ENCODE data around the gene C20orf173. TPM values are rescaled to one million over a fixed set of nuclear protein-coding genes. Genes with fewer than 3 reads are reported as not detected.

Gene C20orf173
- total RNA-seq, 1 donor from 2014 or later = not detected

DNA sequence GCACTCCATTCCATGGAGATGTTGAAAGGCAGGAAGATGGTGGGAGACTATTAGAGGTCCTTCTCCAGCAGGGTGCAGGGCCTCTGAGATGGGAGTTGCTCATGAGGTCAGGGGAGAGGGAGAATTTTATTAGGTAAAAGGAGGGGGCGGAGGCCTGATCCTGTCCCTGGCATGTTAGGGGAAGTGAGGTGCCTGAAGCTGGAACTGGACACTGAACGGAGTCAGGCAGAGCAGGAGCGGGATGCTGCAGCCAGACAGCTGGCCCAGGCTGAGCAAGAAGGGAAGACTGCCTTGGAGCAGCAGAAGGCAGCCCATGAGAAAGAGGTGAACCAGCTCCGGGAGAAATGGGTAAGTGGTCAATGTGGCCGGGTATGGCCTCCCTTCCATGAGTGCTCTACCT is 49.7 kb downstream of the C20orf173 start:
- H3K9ac ChIP-seq (ENCODE audit: low read length) = no peak overlapping the region
- H3K36me3 ChIP-seq (ENCODE audit: insufficient read depth, low read length) = peaks cover 39% of the 10 kb centered on the region
- no peaks in the 10 kb centered on the region for H3K79me2 ChIP-seq (ENCODE audit: insufficient read depth, low read length)
- no peak overlapping the region for H2AFZ ChIP-seq (ENCODE audit: low read depth, low read length)
- FAIRE-seq = no peak
- H3K4me1 ChIP-seq (ENCODE audit: insufficient read depth, low read length) = no peaks in the 10 kb centered on the region
- no peak for TF ChIP-seq EZH2 (IDR thresholded peaks at IDR 0.05; ENCODE audit: insufficient read depth, low read length)
- DNase-seq (ENCODE audit: low read depth) = no peak
- no peaks in the 10 kb centered on the region for H3K9me3 ChIP-seq (ENCODE audit: insufficient read depth, low read depth, low read length)
- H3K4me2 ChIP-seq (ENCODE audit: low read length) = no peak overlapping the region
- Mint-ChIP-seq H3K27me3 (ENCODE audit: low read depth, unreplicated experiment) (no peaks in the 10 kb centered on the region), H3K36me3 (ENCODE audit: low read depth, unreplicated experiment) (peaks cover 29% of the 10 kb centered on the region), H3K27ac (ENCODE audit: unreplicated experiment) (no peak overlapping the region), H3K9me3 (ENCODE audit: unreplicated experiment) (peaks cover 5% of the 10 kb centered on the region), H3K4me1 (ENCODE audit: low read depth, unreplicated experiment) (no peaks in the 10 kb centered on the region), H3K4me3 (ENCODE audit: unreplicated experiment) (no peak overlapping the region)
- no peak overlapping the region for H3K4me3 ChIP-seq (ENCODE audit: insufficient read depth, low read depth, low read length)
- H4K20me1 ChIP-seq (ENCODE audit: insufficient read depth, low read length) = no peaks in the 10 kb centered on the region
- no peak overlapping the region for H3K27ac ChIP-seq (ENCODE audit: low read depth, low read length)
- H3K27me3 ChIP-seq (ENCODE audit: insufficient read depth, low read length) = no peaks in the 10 kb centered on the region

DNA sequence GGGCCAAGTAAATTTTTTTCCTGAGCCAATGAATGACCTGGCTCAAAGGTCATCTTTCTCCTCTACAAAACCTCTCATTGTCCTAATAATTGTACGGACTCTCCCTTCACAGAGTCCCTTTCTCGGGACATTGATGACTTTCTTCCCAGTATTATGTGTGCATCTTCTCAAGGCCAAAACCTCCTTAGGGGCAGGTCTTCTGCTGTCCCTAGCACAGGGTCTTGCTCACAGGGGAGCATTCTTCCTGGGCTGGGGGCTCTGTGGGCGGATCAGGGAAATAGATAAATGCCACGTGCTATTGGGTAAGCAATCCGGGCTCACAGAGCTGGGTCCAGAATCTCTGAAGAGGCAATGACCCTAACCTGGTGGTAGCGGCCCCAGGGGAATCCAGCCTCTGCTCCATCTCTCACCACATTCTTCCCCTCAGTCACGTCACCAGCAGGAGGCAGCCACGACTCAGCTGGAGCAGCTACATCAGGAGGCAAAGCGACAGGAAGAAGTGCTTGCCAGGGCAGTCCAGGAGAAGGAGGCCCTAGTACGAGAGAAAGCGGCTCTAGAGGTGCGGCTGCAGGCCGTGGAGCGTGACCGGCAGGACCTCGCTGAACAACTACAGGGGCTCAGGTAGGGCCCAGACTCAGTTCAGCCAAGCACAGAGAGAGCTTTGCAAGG is 50.5 kb downstream of the C20orf173 start:
- FAIRE-seq (no peak), DNase-seq (ENCODE audit: low read depth) (no peak)
- Histone ChIP-seq H3K9me3 (ENCODE audit: insufficient read depth, low read depth, low read length) (no peaks in the 10 kb centered on the region), H3K4me2 (ENCODE audit: low read length) (no peak overlapping the region), H2AFZ (ENCODE audit: low read depth, low read length) (no peak overlapping the region), H3K36me3 (ENCODE audit: insufficient read depth, low read length) (peaks cover 42% of the 10 kb centered on the region), H4K20me1 (ENCODE audit: insufficient read depth, low read length) (no peaks in the 10 kb centered on the region), H3K9ac (ENCODE audit: low read length) (no peak overlapping the region), H3K4me1 (ENCODE audit: insufficient read depth, low read length) (no peaks in the 10 kb centered on the region), H3K79me2 (ENCODE audit: insufficient read depth, low read length) (no peaks in the 10 kb centered on the region), H3K27me3 (ENCODE audit: insufficient read depth, low read length) (no peaks in the 10 kb centered on the region), H3K4me3 (ENCODE audit: insufficient read depth, low read depth, low read length) (no peak overlapping the region), H3K27ac (ENCODE audit: low read depth, low read length) (no peak overlapping the region)
- Mint-ChIP-seq H3K4me3 (ENCODE audit: unreplicated experiment) (no peak overlapping the region), H3K27me3 (ENCODE audit: low read depth, unreplicated experiment) (no peaks in the 10 kb centered on the region), H3K27ac (ENCODE audit: unreplicated experiment) (no peak overlapping the region), H3K4me1 (ENCODE audit: low read depth, unreplicated experiment) (no peaks in the 10 kb centered on the region), H3K9me3 (ENCODE audit: unreplicated experiment) (peaks cover 1% of the 10 kb centered on the region), H3K36me3 (ENCODE audit: low read depth, unreplicated experiment) (peaks cover 24% of the 10 kb centered on the region)
- TF ChIP-seq, protein P1, sequence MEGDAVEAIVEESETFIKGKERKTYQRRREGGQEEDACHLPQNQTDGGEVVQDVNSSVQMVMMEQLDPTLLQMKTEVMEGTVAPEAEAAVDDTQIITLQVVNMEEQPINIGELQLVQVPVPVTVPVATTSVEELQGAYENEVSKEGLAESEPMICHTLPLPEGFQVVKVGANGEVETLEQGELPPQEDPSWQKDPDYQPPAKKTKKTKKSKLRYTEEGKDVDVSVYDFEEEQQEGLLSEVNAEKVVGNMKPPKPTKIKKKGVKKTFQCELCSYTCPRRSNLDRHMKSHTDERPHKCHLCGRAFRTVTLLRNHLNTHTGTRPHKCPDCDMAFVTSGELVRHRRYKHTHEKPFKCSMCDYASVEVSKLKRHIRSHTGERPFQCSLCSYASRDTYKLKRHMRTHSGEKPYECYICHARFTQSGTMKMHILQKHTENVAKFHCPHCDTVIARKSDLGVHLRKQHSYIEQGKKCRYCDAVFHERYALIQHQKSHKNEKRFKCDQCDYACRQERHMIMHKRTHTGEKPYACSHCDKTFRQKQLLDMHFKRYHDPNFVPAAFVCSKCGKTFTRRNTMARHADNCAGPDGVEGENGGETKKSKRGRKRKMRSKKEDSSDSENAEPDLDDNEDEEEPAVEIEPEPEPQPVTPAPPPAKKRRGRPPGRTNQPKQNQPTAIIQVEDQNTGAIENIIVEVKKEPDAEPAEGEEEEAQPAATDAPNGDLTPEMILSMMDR (IDR thresholded peaks at IDR 0.05; ENCODE audit: insufficient read depth, low read depth, low read length) = no peak
- no peak for TF ChIP-seq EZH2 (IDR thresholded peaks at IDR 0.05; ENCODE audit: insufficient read depth, low read length)

Other genes starting within 250 kb of the C20orf173 start
- 232 and 271 TPM in 2 replicates for gene EIF6, start 244.9 kb downstream of the C20orf173 start, total RNA-seq
- gene FAM83C, start 237.2 kb downstream of the C20orf173 start, total RNA-seq = not detected in 2 replicates
- 44.5 and 49.0 TPM in 2 replicates for gene UQCC1, start 117.7 kb downstream of the C20orf173 start, total RNA-seq
- 12.6 and 15.9 TPM in 2 replicates for gene GDF5, start 91.4 kb downstream of the C20orf173 start, total RNA-seq
- 81.2 and 107 TPM in 2 replicates for gene CEP250, start 74.1 kb downstream of the C20orf173 start, total RNA-seq
- 198 and 205 TPM in 2 replicates for gene ERGIC3, start 12.4 kb upstream of the C20orf173 start, total RNA-seq
- gene SPAG4, start 86.2 kb upstream of the C20orf173 start, total RNA-seq = 1.2 TPM in 2 replicates
- gene CPNE1, start 135.2 kb upstream of the C20orf173 start, total RNA-seq = 194 and 200 TPM in 2 replicates
- 78.1 and 88.4 TPM in 2 replicates for gene RBM12, start 135.2 kb upstream of the C20orf173 start, total RNA-seq
- gene NFS1, start 169.7 kb upstream of the C20orf173 start, total RNA-seq = 30.3 and 33.0 TPM in 2 replicates
- gene ROMO1, start 169.8 kb upstream of the C20orf173 start, total RNA-seq = 185 and 201 TPM in 2 replicates
- gene RBM39, start 212.6 kb upstream of the C20orf173 start, total RNA-seq = 204 and 208 TPM in 2 replicates
- 32.6 and 40.1 TPM in 2 replicates for gene PHF20, start 242.4 kb upstream of the C20orf173 start, total RNA-seq

All from astrocyte (in vitro differentiated cells and primary cell).